Measurements from ENCODE around the gene FGFR3. TPM values are rescaled to one million over a fixed set of nuclear protein-coding genes. Genes with fewer than 3 reads are reported as not detected.

Gene FGFR3
- total RNA-seq, 2 donors from 2014 or later, result 8.7 to 78.2 TPM

DNA sequence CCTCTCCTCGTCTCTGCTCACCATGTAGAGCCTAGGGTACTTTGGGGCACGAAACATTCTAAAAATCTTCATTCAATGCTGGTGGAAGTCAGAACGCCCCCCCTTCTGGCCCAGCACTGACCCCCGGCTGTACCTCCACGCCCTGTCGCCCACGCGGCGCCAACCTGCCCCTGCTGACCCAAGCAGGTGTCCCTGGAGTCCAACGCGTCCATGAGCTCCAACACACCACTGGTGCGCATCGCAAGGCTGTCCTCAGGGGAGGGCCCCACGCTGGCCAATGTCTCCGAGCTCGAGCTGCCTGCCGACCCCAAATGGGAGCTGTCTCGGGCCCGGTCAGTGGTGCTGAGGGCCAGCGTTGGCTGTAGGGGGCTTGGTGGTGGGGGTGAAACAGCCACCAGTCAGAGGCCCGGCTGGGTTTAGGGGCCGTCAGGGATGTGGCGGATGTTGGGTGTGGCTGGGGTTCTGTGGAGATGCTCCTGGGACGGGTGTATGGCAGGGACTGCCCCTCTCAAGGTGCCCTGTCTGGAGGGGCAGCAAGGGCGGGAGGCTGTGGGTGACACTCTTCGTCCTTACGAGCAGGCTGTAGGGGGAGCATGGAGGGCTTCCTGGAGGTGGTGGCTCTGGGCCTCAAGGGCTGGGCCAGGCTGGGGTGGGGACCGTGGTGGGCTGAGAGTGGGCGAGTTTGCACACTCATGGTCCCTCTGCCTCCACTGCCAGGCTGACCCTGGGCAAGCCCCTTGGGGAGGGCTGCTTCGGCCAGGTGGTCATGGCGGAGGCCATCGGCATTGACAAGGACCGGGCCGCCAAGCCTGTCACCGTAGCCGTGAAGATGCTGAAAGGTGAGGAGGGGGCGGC lies 11.8 kb downstream of the FGFR3 start:
- H3K36me3 ChIP-seq, result no peaks in the 10 kb centered on the region
- WGBS, result 94% methylated on average over 31 of the region's 37 CpGs
- TF ChIP-seq POLR2A (IDR thresholded peaks at IDR 0.05) (no peak), POLR2AphosphoS5 (IDR thresholded peaks at IDR 0.05) (no peak)
- TF ChIP-seq, protein P1, sequence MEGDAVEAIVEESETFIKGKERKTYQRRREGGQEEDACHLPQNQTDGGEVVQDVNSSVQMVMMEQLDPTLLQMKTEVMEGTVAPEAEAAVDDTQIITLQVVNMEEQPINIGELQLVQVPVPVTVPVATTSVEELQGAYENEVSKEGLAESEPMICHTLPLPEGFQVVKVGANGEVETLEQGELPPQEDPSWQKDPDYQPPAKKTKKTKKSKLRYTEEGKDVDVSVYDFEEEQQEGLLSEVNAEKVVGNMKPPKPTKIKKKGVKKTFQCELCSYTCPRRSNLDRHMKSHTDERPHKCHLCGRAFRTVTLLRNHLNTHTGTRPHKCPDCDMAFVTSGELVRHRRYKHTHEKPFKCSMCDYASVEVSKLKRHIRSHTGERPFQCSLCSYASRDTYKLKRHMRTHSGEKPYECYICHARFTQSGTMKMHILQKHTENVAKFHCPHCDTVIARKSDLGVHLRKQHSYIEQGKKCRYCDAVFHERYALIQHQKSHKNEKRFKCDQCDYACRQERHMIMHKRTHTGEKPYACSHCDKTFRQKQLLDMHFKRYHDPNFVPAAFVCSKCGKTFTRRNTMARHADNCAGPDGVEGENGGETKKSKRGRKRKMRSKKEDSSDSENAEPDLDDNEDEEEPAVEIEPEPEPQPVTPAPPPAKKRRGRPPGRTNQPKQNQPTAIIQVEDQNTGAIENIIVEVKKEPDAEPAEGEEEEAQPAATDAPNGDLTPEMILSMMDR (IDR thresholded peaks at IDR 0.05), result no peak
- H3K27me3 ChIP-seq (replicated peaks; ENCODE audit: insufficient read depth), result no peaks in the 10 kb centered on the region
- intact Hi-C loops (cut with DNase I), result loop anchor here (5.0 kb wide), 1 partner anchor 43 kb away; no protein-coding TSS in a partner anchor
- no peak for DNase-seq (ENCODE audit: low spot score)
- peaks cover 8% of the 10 kb centered on the region for H3K4me1 ChIP-seq (replicated peaks)
- H3K27ac ChIP-seq, result no peak overlapping the region
- no peak overlapping the region for H3K4me3 ChIP-seq
- no peaks in the 10 kb centered on the region for H3K9me3 ChIP-seq

DNA sequence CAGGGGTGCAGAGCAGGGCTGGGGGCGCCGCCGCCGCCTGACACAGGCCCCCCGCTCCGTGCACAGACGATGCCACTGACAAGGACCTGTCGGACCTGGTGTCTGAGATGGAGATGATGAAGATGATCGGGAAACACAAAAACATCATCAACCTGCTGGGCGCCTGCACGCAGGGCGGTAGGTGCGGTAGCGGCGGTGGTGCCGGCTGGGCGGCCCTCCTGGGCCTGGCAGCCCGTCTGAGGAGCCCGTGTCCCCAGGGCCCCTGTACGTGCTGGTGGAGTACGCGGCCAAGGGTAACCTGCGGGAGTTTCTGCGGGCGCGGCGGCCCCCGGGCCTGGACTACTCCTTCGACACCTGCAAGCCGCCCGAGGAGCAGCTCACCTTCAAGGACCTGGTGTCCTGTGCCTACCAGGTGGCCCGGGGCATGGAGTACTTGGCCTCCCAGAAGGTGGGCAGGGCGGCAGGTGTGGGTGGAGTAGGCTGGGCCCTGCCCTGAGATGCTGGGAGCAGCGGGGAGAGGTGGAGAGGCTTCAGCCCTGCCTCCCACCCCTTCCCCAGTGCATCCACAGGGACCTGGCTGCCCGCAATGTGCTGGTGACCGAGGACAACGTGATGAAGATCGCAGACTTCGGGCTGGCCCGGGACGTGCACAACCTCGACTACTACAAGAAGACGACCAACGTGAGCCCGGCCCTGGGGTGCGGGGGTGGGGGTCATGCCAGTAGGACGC lies 12.6 kb downstream of the FGFR3 start:
- TF ChIP-seq, protein P1 (IDR thresholded peaks at IDR 0.05), result no peak
- no peak for TF ChIP-seq POLR2AphosphoS5 (IDR thresholded peaks at IDR 0.05)
- TF ChIP-seq POLR2A (IDR thresholded peaks at IDR 0.05), result no peak
- intact Hi-C loops (cut with DNase I), result loop anchor here (5.0 kb wide), 1 partner anchor 43 kb away; no protein-coding TSS in a partner anchor

DNA sequence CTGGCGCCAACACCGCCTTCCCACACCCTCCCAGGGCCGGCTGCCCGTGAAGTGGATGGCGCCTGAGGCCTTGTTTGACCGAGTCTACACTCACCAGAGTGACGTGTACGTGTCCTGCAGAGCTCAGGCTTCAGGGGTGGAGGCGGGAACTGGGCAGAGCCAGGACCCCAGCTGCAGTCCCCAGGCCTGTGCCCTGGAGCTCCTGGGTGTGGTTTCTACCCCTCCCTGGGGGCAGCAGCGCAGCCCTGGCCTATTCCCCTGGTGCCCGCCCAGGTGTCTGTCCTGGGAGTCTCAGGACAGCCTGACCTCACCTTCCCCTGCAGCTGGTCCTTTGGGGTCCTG lies 13.1 kb downstream of the FGFR3 start:
- Histone ChIP-seq H3K36me3 (no peaks in the 10 kb centered on the region), H3K4me1 (replicated peaks) (peaks cover 8% of the 10 kb centered on the region), H3K27ac (no peak overlapping the region), H3K4me3 (no peak overlapping the region), H3K27me3 (replicated peaks; ENCODE audit: insufficient read depth) (no peaks in the 10 kb centered on the region), H3K9me3 (no peaks in the 10 kb centered on the region)
- intact Hi-C loops (cut with DNase I), result loop anchor here (5.0 kb wide), 1 partner anchor 44 kb away; no protein-coding TSS in a partner anchor
- TF ChIP-seq POLR2A (IDR thresholded peaks at IDR 0.05) (no peak), POLR2AphosphoS5 (IDR thresholded peaks at IDR 0.05) (no peak)
- TF ChIP-seq, protein P1 (IDR thresholded peaks at IDR 0.05), result no peak
- 87% methylated on average over 10 of the region's 11 CpGs for WGBS
- DNase-seq (ENCODE audit: low spot score), result no peak

More for the DNA sequence above, 12.6 kb downstream of the FGFR3 start:
- Histone ChIP-seq H3K27ac (no peak overlapping the region), H3K27me3 (replicated peaks; ENCODE audit: insufficient read depth) (no peaks in the 10 kb centered on the region), H3K36me3 (no peaks in the 10 kb centered on the region), H3K9me3 (no peaks in the 10 kb centered on the region), H3K4me3 (no peak overlapping the region), H3K4me1 (replicated peaks) (peaks cover 8% of the 10 kb centered on the region)
- whole genome bisulfite sequencing, result 91% methylated on average over 46 of the region's 47 CpGs
- no peak for DNase-seq (ENCODE audit: low spot score)

DNA sequence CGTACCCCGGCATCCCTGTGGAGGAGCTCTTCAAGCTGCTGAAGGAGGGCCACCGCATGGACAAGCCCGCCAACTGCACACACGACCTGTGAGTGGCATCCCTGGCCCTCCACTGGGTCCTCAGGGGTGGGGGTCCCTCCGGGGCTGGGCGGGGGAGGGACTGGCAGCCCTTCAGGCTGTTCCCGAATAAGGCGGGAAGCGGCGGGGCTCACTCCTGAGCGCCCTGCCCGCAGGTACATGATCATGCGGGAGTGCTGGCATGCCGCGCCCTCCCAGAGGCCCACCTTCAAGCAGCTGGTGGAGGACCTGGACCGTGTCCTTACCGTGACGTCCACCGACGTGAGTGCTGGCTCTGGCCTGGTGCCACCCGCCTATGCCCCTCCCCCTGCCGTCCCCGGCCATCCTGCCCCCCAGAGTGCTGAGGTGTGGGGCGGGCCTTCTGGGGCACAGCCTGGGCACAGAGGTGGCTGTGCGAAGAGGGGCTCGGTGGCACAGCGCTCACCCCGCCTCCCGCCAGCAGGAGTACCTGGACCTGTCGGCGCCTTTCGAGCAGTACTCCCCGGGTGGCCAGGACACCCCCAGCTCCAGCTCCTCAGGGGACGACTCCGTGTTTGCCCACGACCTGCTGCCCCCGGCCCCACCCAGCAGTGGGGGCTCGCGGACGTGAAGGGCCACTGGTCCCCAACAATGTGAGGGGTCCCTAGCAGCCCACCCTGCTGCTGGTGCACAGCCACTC lies 13.7 kb downstream of the FGFR3 start:
- WGBS, result 91% methylated on average over 26 of the region's 41 CpGs
- intact Hi-C loops (cut with DNase I), result loop anchor here (5.0 kb wide), 1 partner anchor 44 kb away; no protein-coding TSS in a partner anchor

More for the DNA sequence above, 13.7 kb downstream of the FGFR3 start:
- Histone ChIP-seq H3K4me3 (no peak overlapping the region), H3K36me3 (no peaks in the 10 kb centered on the region), H3K27me3 (replicated peaks; ENCODE audit: insufficient read depth) (no peaks in the 10 kb centered on the region), H3K4me1 (replicated peaks) (peaks cover 8% of the 10 kb centered on the region), H3K9me3 (no peaks in the 10 kb centered on the region), H3K27ac (no peak overlapping the region)
- no peak for TF ChIP-seq POLR2AphosphoS5 (IDR thresholded peaks at IDR 0.05)
- TF ChIP-seq, protein P1 (IDR thresholded peaks at IDR 0.05), result no peak
- TF ChIP-seq POLR2A (IDR thresholded peaks at IDR 0.05), result no peak
- no peak for DNase-seq (ENCODE audit: low spot score)
